ENCODE measurements around the gene STEAP1.

Gene STEAP1

GRCh38 chr7:90187507-90188050 lies 33.3 kb downstream of the STEAP1 start:
- TF ChIP-seq ZNF274 (IDR thresholded peaks at IDR 0.05; ENCODE audit: low read depth, low read length) = no peak
- H3K4me3 ChIP-seq (ENCODE audit: low read length) = no peak overlapping the region

- no peak overlapping the region for H3K4me3 ChIP-seq (ENCODE audit: low read length)
- no peak for TF ChIP-seq ZNF274 (IDR thresholded peaks at IDR 0.05; ENCODE audit: low read depth, low read length)
Observed at GRCh38 chr7:90188281-90188680, 34.0 kb downstream of the STEAP1 start.

DNA sequence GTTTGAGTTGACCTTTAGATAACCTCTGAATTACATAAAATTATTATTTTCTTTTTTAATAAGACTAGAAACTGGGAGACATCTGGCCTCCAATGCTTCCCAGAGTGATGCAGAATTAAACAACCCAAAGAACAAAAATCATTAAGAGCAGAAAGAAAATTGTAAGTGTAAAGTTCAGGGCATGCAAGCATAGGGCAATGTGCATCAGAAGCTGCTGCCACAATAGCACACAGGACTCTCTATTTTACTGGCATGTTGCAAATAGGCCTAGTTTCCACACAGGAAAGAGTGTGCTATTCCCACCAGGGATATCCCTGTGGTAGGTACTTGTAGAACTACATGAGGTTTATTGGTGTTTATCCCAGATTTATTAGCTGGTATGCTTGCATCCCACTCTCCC lies 36.7 kb downstream of the STEAP1 start:
- no peak overlapping the region for H3K4me3 ChIP-seq (ENCODE audit: low read length)
- TF ChIP-seq ZNF274 (IDR thresholded peaks at IDR 0.05; ENCODE audit: low read depth, low read length) = no peak

DNA sequence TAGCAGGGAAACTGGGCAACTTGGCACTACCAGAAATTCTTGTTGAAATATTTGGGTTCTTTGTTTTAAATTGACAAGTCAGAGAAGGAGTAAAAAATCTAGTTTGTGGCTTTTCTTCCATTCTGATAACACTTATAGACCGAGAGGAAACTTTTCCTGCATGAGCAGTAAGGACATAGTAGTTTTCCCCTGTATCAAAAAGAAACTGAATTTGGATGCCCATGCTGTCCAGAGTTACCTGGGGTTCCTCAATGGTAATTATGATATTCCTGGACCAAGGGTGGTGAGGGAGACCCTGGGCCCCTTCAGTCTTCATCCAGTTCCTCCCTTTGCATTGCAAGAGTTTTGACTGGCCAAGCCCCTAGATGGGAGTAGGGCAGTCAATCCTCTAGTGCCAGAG lies 37.4 kb downstream of the STEAP1 start:
- no peak overlapping the region for H3K4me3 ChIP-seq (ENCODE audit: low read length)
- TF ChIP-seq ZNF274 (IDR thresholded peaks at IDR 0.05; ENCODE audit: low read depth, low read length) = no peak

DNA sequence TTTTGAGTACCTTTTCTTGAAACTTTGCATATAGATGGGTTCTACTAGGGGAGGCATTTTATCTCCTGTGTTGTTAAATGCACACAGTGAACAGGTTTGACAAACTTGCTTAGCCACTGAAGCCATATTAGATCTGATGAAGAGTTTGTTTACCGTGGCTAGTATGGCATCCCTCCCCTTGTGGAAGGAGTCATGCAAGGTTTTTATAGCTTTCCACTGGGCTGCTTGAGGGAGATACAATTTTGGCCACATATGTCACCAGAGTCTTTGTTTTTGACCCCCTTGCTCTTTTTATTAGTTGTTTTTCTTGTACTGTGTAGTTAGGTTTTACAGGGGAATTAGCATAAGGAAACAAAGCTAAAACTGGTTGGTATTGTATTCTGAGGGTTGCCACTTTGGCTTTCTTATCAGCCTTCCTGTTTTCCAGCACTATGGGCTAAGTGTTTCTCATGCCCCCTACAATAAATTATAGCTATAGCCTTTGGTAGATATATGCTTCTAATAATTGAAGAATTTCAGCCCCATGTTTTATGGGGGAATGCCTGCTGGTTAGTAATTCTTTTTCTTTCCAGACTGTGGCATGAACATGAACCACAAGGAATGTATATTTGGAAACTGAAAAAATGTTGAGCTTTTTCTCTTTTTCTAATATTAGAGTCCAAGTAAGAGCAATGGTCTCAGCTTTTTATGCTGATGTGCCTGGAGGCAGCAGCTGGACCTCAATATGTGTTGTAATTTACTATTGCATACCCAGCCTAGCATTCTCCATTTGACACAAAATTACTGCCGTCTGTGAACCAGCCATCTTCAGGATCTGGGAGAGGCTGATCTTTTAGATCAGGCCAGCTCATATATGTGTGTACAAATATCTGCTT lies 38.8 kb downstream of the STEAP1 start:
- TF ChIP-seq ZNF274 (IDR thresholded peaks at IDR 0.05; ENCODE audit: low read depth, low read length) = no peak
- H3K4me3 ChIP-seq (ENCODE audit: low read length) = no peak overlapping the region

- H3K4me3 ChIP-seq (ENCODE audit: low read length) = no peak overlapping the region
- TF ChIP-seq ZNF274 (IDR thresholded peaks at IDR 0.05; ENCODE audit: low read depth, low read length) = no peak
Observed at GRCh38 chr7:90194911-90195809, 40.9 kb downstream of the STEAP1 start.

GRCh38 chr7:90201500-90202195 lies 47.4 kb downstream of the STEAP1 start:
- no peak for TF ChIP-seq ZNF274 (IDR thresholded peaks at IDR 0.05; ENCODE audit: low read depth, low read length)
- H3K4me3 ChIP-seq (ENCODE audit: low read length) = no peak overlapping the region

GRCh38 chr7:90207956-90208355 lies 53.7 kb downstream of the STEAP1 start:
- TF ChIP-seq ZNF274 (IDR thresholded peaks at IDR 0.05; ENCODE audit: low read depth, low read length) = no peak
- H3K4me3 ChIP-seq (ENCODE audit: low read length) = no peak overlapping the region

DNA sequence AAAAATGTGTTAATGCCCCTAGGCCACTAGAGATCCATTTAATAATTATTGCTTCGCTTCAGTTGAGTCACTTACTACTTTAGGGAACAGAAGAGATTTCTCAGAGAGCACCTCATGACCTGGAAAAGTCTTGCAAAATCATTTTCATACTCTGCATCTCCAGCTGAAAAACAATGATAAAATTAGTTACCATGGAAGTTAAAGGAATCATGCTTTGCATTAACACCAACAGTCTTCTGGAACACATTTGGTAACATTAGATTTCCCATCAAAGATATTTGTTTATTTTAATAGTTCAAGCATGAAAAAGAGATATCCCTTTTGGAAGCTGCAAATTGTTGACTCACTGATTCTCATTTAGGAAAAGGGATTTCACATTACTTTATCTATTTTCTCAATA lies 55.5 kb downstream of the STEAP1 start:
- no peak for TF ChIP-seq ZNF274 (IDR thresholded peaks at IDR 0.05; ENCODE audit: low read depth, low read length)
- no peak overlapping the region for H3K4me3 ChIP-seq (ENCODE audit: low read length)

DNA sequence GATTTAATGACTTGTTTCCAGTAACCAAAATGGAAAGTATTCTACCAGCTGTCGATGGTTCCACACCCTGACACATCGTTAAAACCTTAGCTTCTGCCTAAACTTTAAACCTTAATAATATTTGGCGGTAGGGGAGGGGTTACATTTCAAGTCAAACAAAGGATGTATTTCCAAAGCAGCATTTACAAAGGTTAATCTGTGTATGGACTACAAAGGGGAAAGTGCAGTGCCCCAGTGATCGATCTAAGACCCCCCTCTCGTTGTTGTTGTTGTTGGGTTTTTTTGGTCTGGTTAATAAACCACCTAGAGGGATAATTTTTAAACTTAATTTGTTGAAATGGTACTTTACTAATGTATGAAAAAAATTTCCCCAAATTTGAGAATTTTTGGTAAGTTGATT lies 56.2 kb downstream of the STEAP1 start:
- H3K4me3 ChIP-seq (ENCODE audit: low read length) = no peak overlapping the region
- TF ChIP-seq ZNF274 (IDR thresholded peaks at IDR 0.05; ENCODE audit: low read depth, low read length) = no peak

GRCh38 chr7:90210981-90211380 lies 56.7 kb downstream of the STEAP1 start:
- no peak for TF ChIP-seq ZNF274 (IDR thresholded peaks at IDR 0.05; ENCODE audit: low read depth, low read length)
- H3K4me3 ChIP-seq (ENCODE audit: low read length) = peak overlapping the region; percentile 52

GRCh38 chr7:90211391-90212148 lies 57.3 kb downstream of the STEAP1 start, which contains the start of gene STEAP2:
STEAP2 (plus strand) TSS chr7:90211740; CDS start chr7:90225083, 13,343 bp downstream.
- H3K4me3 ChIP-seq (ENCODE audit: low read length) = peak within 1 kb of the TSS; percentile 52
- no peak for TF ChIP-seq ZNF274 (IDR thresholded peaks at IDR 0.05; ENCODE audit: low read depth, low read length)

- TF ChIP-seq ZNF274 (IDR thresholded peaks at IDR 0.05; ENCODE audit: low read depth, low read length) = no peak
- H3K4me3 ChIP-seq (ENCODE audit: low read length) = peak overlapping the region; percentile 52
Observed at GRCh38 chr7:90212149-90212495, 57.9 kb downstream of the STEAP1 start.

All from GM08714 (cell line).